Neural progenitor cell (in vitro differentiated cells): ENCODE measurements around the gene IPO9.

Experiments used
- EZH2 ChIP-seq: fragments of 200-600 bp; sonication (generic); IDR thresholded peaks from 2 replicates; pipeline ENCODE4 v1.6.1; 2017; ENCODE audit warnings: antibody characterized with exemption, mild to moderate bottlenecking, moderate library complexity
- EZH2phosphoT487 ChIP-seq: fragments of 200-600 bp; sonication (generic); IDR thresholded peaks from 2 replicates; pipeline ENCODE4 v1.6.1; 2017; ENCODE audit warnings: antibody characterized with exemption
- TF ChIP-seq, protein P1 (sequence below): fragments of 200-600 bp; sonication (generic); IDR thresholded peaks from 2 replicates; pipeline ENCODE4 v1.5.1; 2017; ENCODE audit warnings: antibody characterized with exemption, mild to moderate bottlenecking

DNA sequence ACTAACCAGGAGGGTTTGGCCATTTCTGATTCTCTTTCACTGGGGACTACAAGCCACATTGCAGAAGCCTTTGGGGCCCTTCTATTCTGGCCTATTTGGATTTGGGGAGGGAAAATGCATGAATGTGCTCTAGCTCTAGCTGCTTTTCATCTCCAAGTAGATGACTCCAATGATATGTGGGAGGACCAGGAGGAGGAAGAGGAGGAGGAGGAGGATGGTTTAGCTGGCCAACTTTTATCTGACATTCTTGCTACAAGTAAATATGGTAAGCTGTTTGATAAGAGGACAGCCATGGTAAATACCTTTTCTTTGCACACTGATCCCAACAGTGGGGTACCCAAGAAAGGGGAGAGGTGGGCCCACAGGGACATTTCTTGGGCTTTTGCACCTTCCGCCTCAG is 45.7 kb downstream of the IPO9 start:
- TF ChIP-seq, protein P1, sequence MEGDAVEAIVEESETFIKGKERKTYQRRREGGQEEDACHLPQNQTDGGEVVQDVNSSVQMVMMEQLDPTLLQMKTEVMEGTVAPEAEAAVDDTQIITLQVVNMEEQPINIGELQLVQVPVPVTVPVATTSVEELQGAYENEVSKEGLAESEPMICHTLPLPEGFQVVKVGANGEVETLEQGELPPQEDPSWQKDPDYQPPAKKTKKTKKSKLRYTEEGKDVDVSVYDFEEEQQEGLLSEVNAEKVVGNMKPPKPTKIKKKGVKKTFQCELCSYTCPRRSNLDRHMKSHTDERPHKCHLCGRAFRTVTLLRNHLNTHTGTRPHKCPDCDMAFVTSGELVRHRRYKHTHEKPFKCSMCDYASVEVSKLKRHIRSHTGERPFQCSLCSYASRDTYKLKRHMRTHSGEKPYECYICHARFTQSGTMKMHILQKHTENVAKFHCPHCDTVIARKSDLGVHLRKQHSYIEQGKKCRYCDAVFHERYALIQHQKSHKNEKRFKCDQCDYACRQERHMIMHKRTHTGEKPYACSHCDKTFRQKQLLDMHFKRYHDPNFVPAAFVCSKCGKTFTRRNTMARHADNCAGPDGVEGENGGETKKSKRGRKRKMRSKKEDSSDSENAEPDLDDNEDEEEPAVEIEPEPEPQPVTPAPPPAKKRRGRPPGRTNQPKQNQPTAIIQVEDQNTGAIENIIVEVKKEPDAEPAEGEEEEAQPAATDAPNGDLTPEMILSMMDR: no peak
- TF ChIP-seq EZH2 (no peak), EZH2phosphoT487 (no peak)
